GM21423 (cell line): Measurements from ENCODE around the gene SCN5A.

Experiments
- ATAC-seq: cut with Tn5 transposase; IDR thresholded peaks from one replicate; pipeline ENCODE4 v1.9.1; 2021; ENCODE audit warnings: mild to moderate bottlenecking, moderate library complexity; ENCODE audit not compliant: unreplicated experiment

Gene SCN5A

GRCh38 chr3:38648024-38648658 lies 1.3 kb downstream of the SCN5A start:
- ATAC-seq, result no peak

GRCh38 chr3:38647217-38647970 lies 2.1 kb downstream of the SCN5A start:
- ATAC-seq, result no peak

- ATAC-seq, result no peak
Measured at GRCh38 chr3:38646630-38647029, 2.9 kb downstream of the SCN5A start.

- ATAC-seq, result no peak
Measured at GRCh38 chr3:38646062-38646461, 3.4 kb downstream of the SCN5A start.

GRCh38 chr3:38645601-38646000 lies 3.9 kb downstream of the SCN5A start:
- ATAC-seq, result no peak

GRCh38 chr3:38645076-38645475 lies 4.4 kb downstream of the SCN5A start:
- no peak for ATAC-seq

GRCh38 chr3:38644662-38645053 lies 4.8 kb downstream of the SCN5A start:
- no peak for ATAC-seq

GRCh38 chr3:38644016-38644661 lies 5.3 kb downstream of the SCN5A start:
- ATAC-seq, result no peak

- no peak for ATAC-seq
Measured at GRCh38 chr3:38643592-38643991, 5.9 kb downstream of the SCN5A start.

- ATAC-seq, result no peak
Measured at GRCh38 chr3:38643090-38643489, 6.4 kb downstream of the SCN5A start.

GRCh38 chr3:38641461-38642110 lies 7.9 kb downstream of the SCN5A start:
- no peak for ATAC-seq

- ATAC-seq, result no peak
Measured at GRCh38 chr3:38640661-38641452, 8.6 kb downstream of the SCN5A start.

- no peak for ATAC-seq
Measured at GRCh38 chr3:38638354-38638753, 11.1 kb downstream of the SCN5A start.

GRCh38 chr3:38637906-38638305 lies 11.6 kb downstream of the SCN5A start:
- no peak for ATAC-seq

GRCh38 chr3:38636881-38637280 lies 12.6 kb downstream of the SCN5A start:
- ATAC-seq, result no peak

- ATAC-seq, result no peak
Measured at GRCh38 chr3:38636464-38636863, 13.0 kb downstream of the SCN5A start.

GRCh38 chr3:38634111-38634510 lies 15.4 kb downstream of the SCN5A start:
- no peak for ATAC-seq

- no peak for ATAC-seq
Measured at GRCh38 chr3:38632989-38633388, 16.5 kb downstream of the SCN5A start.

- ATAC-seq, result no peak
Measured at GRCh38 chr3:38630606-38631005, 18.9 kb downstream of the SCN5A start.

GRCh38 chr3:38630070-38630469 lies 19.4 kb downstream of the SCN5A start:
- ATAC-seq, result no peak

- ATAC-seq, result no peak
Measured at GRCh38 chr3:38628835-38629234, 20.7 kb downstream of the SCN5A start.
